Ovary (tissue), 9 donors: ENCODE data around the gene ANK3. TPM values are rescaled to one million over a fixed set of nuclear protein-coding genes. Genes with fewer than 3 reads are reported as not detected.

Source experiments
- DNase-seq, 5 donors: peaks; one replicate each; pipeline ENCODE4 v3.0.0-alpha.2; 2019 to 2020
- H3K27ac ChIP-seq, 2 donors: fragments of 200-600 bp; one replicate each; pipeline versions ENCODE4 v1.5.1 to v1.8.0; 2019 to 2022
- H3K27me3 ChIP-seq: fragments of 200-600 bp; one replicate; pipeline ENCODE4 v1.8.0; 2022
- H3K36me3 ChIP-seq: fragments of 200-600 bp; sonication (generic); one replicate; pipeline ENCODE4 v1.5.1; 2019
- H3K4me1 ChIP-seq: one replicate; pipeline ENCODE4 v1.8.1; 2013; ENCODE audit warnings: mild to moderate bottlenecking, moderate library complexity; ENCODE audit not compliant: insufficient read depth
- H3K4me3 ChIP-seq: fragments of 200-600 bp; sonication (generic); one replicate; pipeline ENCODE4 v1.5.1; 2017
- H3K9me3 ChIP-seq, 2 donors: fragments of 200-600 bp in 1 of 2; sonication (generic) in 1 of 2; one replicate each; pipeline versions ENCODE4 v1.5.1 to v1.8.1; 2013 to 2019; ENCODE audit warnings: mild to moderate bottlenecking in 1 of 2, moderate library complexity in 1 of 2
- CTCF ChIP-seq, 3 donors: fragments of 450-650 bp in 2 of 3; fragments of 200-600 bp in 1 of 3; IDR thresholded peaks; one replicate each; pipeline versions ENCODE4 v1.5.1 to v1.8.0; 2016 to 2022; ENCODE audit warnings: antibody characterized with exemption in 3 of 3, mild to moderate bottlenecking in 1 of 3
- EP300 ChIP-seq: sonication (generic); formaldehyde crosslinking; IDR thresholded peaks from one replicate; pipeline ENCODE4 v1.6.1; 2017; ENCODE audit warnings: antibody characterized with exemption
- POLR2A ChIP-seq: fragments of 450-650 bp; IDR thresholded peaks from one replicate; pipeline ENCODE4 v1.6.1; 2017; ENCODE audit warnings: antibody characterized with exemption, mild to moderate bottlenecking, moderate library complexity
- intact Hi-C, 4 donors: fragments of 100-400 bp; cut with DNase I; formaldehyde crosslinking; loops; one replicate each; pipeline versions ENCODE4 v1.11.0 to v1.15.1; 2022 to 2023
- polyA plus RNA-seq, 2 donors: library from polyadenylated mRNA; stranded (reverse); fragments of 200-250 nt in 1 of 2; fragments of 350-450 nt in 1 of 2; fragmentation: Illumina TruSeq in 1 of 2; extraction: RNeasy Lipid Tissue Mini Kit (QIAGEN cat#74804) in 1 of 2; gene quantifications; one replicate each; pipeline ENCODE4 v1.2.3, GENCODE V29; 2013 to 2014
- small RNA-seq: library from RNA; depleted of rRNA; stranded (forward); fragments of <200 nt; gene quantifications from one replicate; pipeline ENCODE3, GENCODE V24; 2016
- total RNA-seq, 7 donors: library from RNA; depleted of rRNA in 2 of 7; stranded (reverse); fragments of >200 nt in 2 of 7; fragmentation: NEBNext Ultra II Directional in 3 of 7; extraction: Animal tissue kit (Norgen Biotek cat#: 25700) in 3 of 7; gene quantifications; one replicate each; pipeline versions ENCODE4 v1.1.0 to v1.2.4, GENCODE V29; 2016 to 2023
- donor health status: DM: no; HTN: no; CAD: no; lungs with moderate emphysema.
- donor health status: DM: no; HTN: no; CAD: no.
- donor health status: Bipolar disorder and iron deficiency.
- donor health status: DM: yes; HTN: yes; CAD: no.
- donor health status: DM: no; HTN: no; CAD: no.
- donor health status: DM: yes; HTN: yes; CAD: no.

ANK3 gene
- total and polyA plus RNA-seq, 9 donors: 11.4 to 74.1 (median 28.3) TPM

- H3K27me3 ChIP-seq: no peaks in the 10 kb centered on the region
- no peak overlapping the region for H3K27ac ChIP-seq
- no peaks in the 10 kb centered on the region for H3K4me1 ChIP-seq
- H3K4me3 ChIP-seq: no peak overlapping the region
- DNase-seq: no peak
- H3K36me3 ChIP-seq: no peaks in the 10 kb centered on the region
- no peaks in the 10 kb centered on the region for H3K9me3 ChIP-seq
- intact Hi-C loops: no loop called here
- TF ChIP-seq CTCF (IDR thresholded peaks at IDR 0.05): no peak
- no peak for TF ChIP-seq POLR2A
- no peak for TF ChIP-seq EP300
Observed at GRCh38 chr10:59976909-59977308, 412.8 kb downstream of the ANK3 start.

Small RNAs within 50 kb of the gene (small RNA-seq; reads per million reads assigned to genes)
- not detected for gene RF00019
